HCT116 (cell line): ENCODE measurements around the gene ZEB2. TPM values are rescaled to one million over a fixed set of nuclear protein-coding genes. Genes with fewer than 3 reads are reported as not detected.

Experiments used
- ATAC-seq: fragments of 200-7000 bp; cut with Tn5 transposase; 2 replicates; pipeline ENCODE4 v1.9.1; 2020; ENCODE audit warnings: mild to moderate bottlenecking, moderate library complexity
- BruUV-seq: library from RNA; stranded (reverse); fragments of 400-500 nt; replicated peaks from 2 replicates; lab custom pipeline; 2021; lab: Mats Ljungman, UMichigan
- CTCF ChIA-PET: fragments of 300-600 bp; sonication (Branson Sonifier 250); formaldehyde crosslinking; loops from one replicate; lab custom pipeline; 2021; ENCODE audit warnings: antibody characterized with exemption; lab: Charles Lee
- POLR2A ChIA-PET: fragments of 300-600, 350-600 bp; sonication (Branson Sonifier 250); formaldehyde crosslinking; loops from one replicate; lab custom pipeline; 2021; ENCODE audit warnings: antibody characterized with exemption; lab: Charles Lee
- RAD21 ChIA-PET, 2 experiments: fragments of 300-600 bp; sonication (Branson Sonifier 250); formaldehyde crosslinking; loops; one replicate each; lab custom pipeline; 2023; ENCODE audit warnings: low total read pairs in 2 of 2; ENCODE audit not compliant: uncharacterized antibody in 2 of 2, unreplicated experiment in 2 of 2, low non-redundant PET in 1 of 2; lab: Charles Lee
- DNase-seq: peaks from one replicate; pipeline ENCODE4 v3.0.0-alpha.2; 2010; ENCODE audit warnings: low read depth, low spot score
- H2AFZ ChIP-seq: fragments of 200-600 bp; shearing (Covaris generic), sonication (generic); 2 replicates; pipeline ENCODE4 v1.6.1; 2017; ENCODE audit warnings: low read depth, mixed run types, mixed read lengths, antibody characterized with exemption, low read length; ENCODE audit not compliant: poor library complexity, severe bottlenecking
- H3K27ac ChIP-seq: 2 replicates; pipeline ENCODE4 v1.5.1; 2012; ENCODE audit warnings: low read depth, low read length
- H3K27me3 ChIP-seq: fragments of 200-600 bp; sonication (generic); 2 replicates; pipeline ENCODE4 v1.6.1; 2016; ENCODE audit warnings: mixed run types, low read length, mixed read lengths; ENCODE audit not compliant: insufficient read depth
- H3K36me3 ChIP-seq, 2 experiments: fragments of 200-500 bp in 1 of 2; fragments of 200-600 bp in 1 of 2; sonication (Bioruptor generic) in 1 of 2; sonication (generic) in 1 of 2; 2 replicates each; pipeline versions ENCODE4 v1.5.1 to v1.6.1; 2014 to 2016; ENCODE audit warnings: low read length in 2 of 2, inconsistent platforms in 1 of 2, mixed read lengths in 1 of 2, mixed run types in 1 of 2; ENCODE audit not compliant: insufficient read depth in 2 of 2, control insufficient read depth in 1 of 2
- H3K4me1 ChIP-seq, 2 experiments: fragments of 200-600 bp in 1 of 2; sonication (generic) in 1 of 2; 2 replicates each; pipeline versions ENCODE4 v1.5.1 to v1.6.1; 2012 to 2017; ENCODE audit warnings: low read length in 2 of 2, inconsistent platforms in 1 of 2, mild to moderate bottlenecking in 1 of 2, mixed read lengths in 1 of 2, mixed run types in 1 of 2, moderate library complexity in 1 of 2; ENCODE audit not compliant: insufficient read depth in 2 of 2, control insufficient read depth in 1 of 2
- H3K4me2 ChIP-seq: fragments of 200-600 bp; sonication (generic); 2 replicates; pipeline ENCODE4 v1.6.1; 2017; ENCODE audit warnings: mixed run types, low read length, mixed read lengths
- H3K4me3 ChIP-seq, 2 experiments: fragments of 200-600 bp in 1 of 2; sonication (generic) in 1 of 2; replicated peaks in 1 of 2; 2 replicates each; pipeline ENCODE4 v1.5.1; 2011 to 2016; ENCODE audit warnings: low read length in 2 of 2, control low read depth in 1 of 2, low read depth in 1 of 2, mild to moderate bottlenecking in 1 of 2, mixed read lengths in 1 of 2, mixed run types in 1 of 2
- H3K79me2 ChIP-seq: fragments of 200-600 bp; sonication (generic); 2 replicates; pipeline ENCODE4 v1.6.1; 2017; ENCODE audit warnings: mild to moderate bottlenecking, mixed run types, low read length, moderate library complexity, mixed read lengths; ENCODE audit not compliant: insufficient read depth
- H3K9ac ChIP-seq: fragments of 200-600 bp; sonication (generic); 2 replicates; pipeline ENCODE4 v1.6.1; 2016; ENCODE audit warnings: low read length, mixed read lengths
- H3K9me2 ChIP-seq: fragments of 200-600 bp; sonication (generic), shearing (Covaris generic); 2 replicates; pipeline ENCODE4 v1.6.1; 2017; ENCODE audit warnings: mixed run types, mild to moderate bottlenecking, moderate library complexity; ENCODE audit not compliant: insufficient read depth
- H3K9me3 ChIP-seq, 2 experiments: fragments of 200-500 bp in 1 of 2; fragments of 200-600 bp in 1 of 2; sonication (Bioruptor generic) in 1 of 2; sonication (generic) in 1 of 2; 2 replicates each; pipeline ENCODE4 v1.6.1; 2014 to 2017; ENCODE audit warnings: low read length in 2 of 2, mixed read lengths in 2 of 2, inconsistent platforms in 1 of 2, low read depth in 1 of 2, mild to moderate bottlenecking in 1 of 2, mixed run types in 1 of 2, moderate library complexity in 1 of 2; ENCODE audit not compliant: control insufficient read depth in 1 of 2, insufficient read depth in 1 of 2
- H4K20me1 ChIP-seq: fragments of 200-600 bp; sonication (generic), shearing (Covaris generic); 2 replicates; pipeline ENCODE4 v1.6.1; 2017; ENCODE audit warnings: mixed run types, mild to moderate bottlenecking, moderate library complexity; ENCODE audit not compliant: insufficient read depth
- CBX3 ChIP-seq: IDR thresholded peaks from 2 replicates; pipeline ENCODE4 v1.6.1; 2012; ENCODE audit warnings: low read depth
- CEBPB ChIP-seq: IDR thresholded peaks from 2 replicates; pipeline ENCODE4 v1.6.1; 2012; ENCODE audit warnings: low read depth
- EGR1 ChIP-seq: IDR thresholded peaks from 2 replicates; pipeline ENCODE4 v1.6.1; 2012; ENCODE audit warnings: low read depth
- ELF1 ChIP-seq: IDR thresholded peaks from 2 replicates; pipeline ENCODE4 v1.6.1; 2012; ENCODE audit warnings: low read depth, borderline replicate concordance
- EZH2 ChIP-seq: fragments of 200-600 bp; sonication (generic); IDR thresholded peaks from 2 replicates; pipeline ENCODE4 v1.6.1; 2017; ENCODE audit warnings: antibody characterized with exemption, mixed run types
- EZH2phosphoT487 ChIP-seq: fragments of 200-600 bp; IDR thresholded peaks from 2 replicates; pipeline ENCODE4 v1.6.1; 2018; ENCODE audit warnings: antibody characterized with exemption, borderline replicate concordance
- FOSL1 ChIP-seq: IDR thresholded peaks from 2 replicates; pipeline ENCODE4 v1.6.1; 2012; ENCODE audit warnings: low read depth
- JUND ChIP-seq: IDR thresholded peaks from 2 replicates; pipeline ENCODE4 v1.6.1; 2012
- POLR2AphosphoS5 ChIP-seq: IDR thresholded peaks from 2 replicates; pipeline ENCODE4 v1.6.1; 2011; ENCODE audit warnings: mild to moderate bottlenecking, low read depth, low read length, moderate library complexity
- SIN3A ChIP-seq: IDR thresholded peaks from 2 replicates; pipeline ENCODE4 v1.6.1; 2012; ENCODE audit warnings: low read depth
- SP1 ChIP-seq: IDR thresholded peaks from 2 replicates; pipeline ENCODE4 v1.6.1; 2012; ENCODE audit warnings: low read depth
- SRF ChIP-seq: IDR thresholded peaks from 2 replicates; pipeline ENCODE4 v1.6.1; 2012; ENCODE audit warnings: low read depth
- TCF7L2 ChIP-seq: IDR thresholded peaks from 2 replicates; pipeline ENCODE4 v1.7.0; 2011; ENCODE audit warnings: borderline replicate concordance, inconsistent platforms; ENCODE audit not compliant: insufficient read depth, insufficient read length; ENCODE audit errors: extremely low read depth
- YY1 ChIP-seq: IDR thresholded peaks from 2 replicates; pipeline ENCODE4 v1.6.1; 2011; ENCODE audit warnings: low read length, low read depth, moderate library complexity, mild to moderate bottlenecking; ENCODE audit not compliant: insufficient replicate concordance; ENCODE audit errors: extremely low read depth
- ZFX ChIP-seq: fragments of 450-650 bp; IDR thresholded peaks from 2 replicates; pipeline ENCODE4 v1.6.1; 2017
- ZNF274 ChIP-seq: fragments of 200-500 bp; sonication (Bioruptor generic); IDR thresholded peaks from 2 replicates; pipeline ENCODE4 v1.6.1; 2014; ENCODE audit warnings: mild to moderate bottlenecking, low read depth, low read length, inconsistent platforms
- intact Hi-C: fragments of 100-400 bp; cut with micrococcal nuclease; formaldehyde crosslinking; loops from 2 replicates; pipeline ENCODE4 v1.10.0; 2022
- total RNA-seq: library from RNA; stranded (reverse); gene quantifications from one replicate; pipeline ENCODE4 v1.2.1, GENCODE V29; 2021; ENCODE audit not compliant: unreplicated experiment
- TF ChIP-seq, protein P1 (sequence below): IDR thresholded peaks from 2 replicates; pipeline ENCODE4 v1.6.1; 2011; ENCODE audit warnings: mild to moderate bottlenecking, low read length, moderate library complexity; ENCODE audit not compliant: insufficient replicate concordance; ENCODE audit errors: extremely low read depth
- TF ChIP-seq, protein P2 (sequence below): IDR thresholded peaks from 2 replicates; pipeline ENCODE4 v1.6.1; 2012
- TF ChIP-seq, protein P3 (sequence below), 3 experiments: fragments of 200-600 bp in 1 of 3; sonication (generic) in 1 of 3; IDR thresholded peaks in 2 of 3; conservative IDR thresholded peaks in 1 of 3; 2 replicates each; pipeline ENCODE4 v1.5.1; 2012 to 2017; ENCODE audit warnings: low read depth in 2 of 3, low read length in 2 of 3, antibody characterized with exemption in 1 of 3, borderline replicate concordance in 1 of 3, control low read depth in 1 of 3, mild to moderate bottlenecking in 1 of 3, mixed read lengths in 1 of 3, mixed run types in 1 of 3, moderate library complexity in 1 of 3; ENCODE audit not compliant: insufficient read depth in 1 of 3
- TF ChIP-seq, protein P4 (sequence below): IDR thresholded peaks from 2 replicates; pipeline ENCODE4 v1.6.1; 2012; ENCODE audit warnings: low read depth

ZEB2 gene
- total RNA-seq, 1 experiment from 2014 or later: 0.81 TPM

DNA sequence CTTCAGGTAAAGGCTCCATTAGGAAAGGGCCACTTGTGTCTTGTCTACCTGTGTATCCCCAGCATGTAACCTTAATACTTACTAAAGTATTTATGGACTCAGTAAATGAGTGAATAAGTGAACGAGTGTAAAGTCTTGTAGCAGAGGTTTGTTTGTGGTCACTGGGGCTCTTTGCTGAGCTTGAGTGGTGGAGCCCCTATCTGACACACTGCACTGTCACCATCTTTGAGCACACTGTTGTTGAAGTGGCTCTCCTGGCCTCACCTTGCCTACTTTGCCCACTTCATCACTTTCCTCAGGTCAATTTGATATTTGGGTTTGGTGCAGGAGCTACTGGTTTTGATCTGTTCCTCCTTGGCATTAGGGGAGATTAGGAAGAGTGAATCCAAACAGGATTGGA, 39.3 kb upstream of the ZEB2 start:
- BruUV-seq: no TSS peak
- ChIA-PET RAD21 (no interaction called here), POLR2A (no interaction called here), CTCF (no interaction called here)
- Histone ChIP-seq H2AFZ (no peak overlapping the region), H3K36me3 (no peaks in the 10 kb centered on the region), H3K4me3 (no peak overlapping the region), H3K27ac (no peak overlapping the region), H3K4me2 (no peak overlapping the region), H3K27me3 (no peaks in the 10 kb centered on the region), H3K4me1 (no peaks in the 10 kb centered on the region), H3K9me2 (no peaks in the 10 kb centered on the region), H3K9me3 (no peaks in the 10 kb centered on the region), H3K9ac (no peak overlapping the region), H3K79me2 (no peaks in the 10 kb centered on the region), H4K20me1 (no peaks in the 10 kb centered on the region)
- intact Hi-C loops: no loop called here
- no peak for DNase-seq
- TF ChIP-seq SRF (no peak), ELF1 (no peak), EGR1 (no peak), SP1 (no peak), JUND (no peak), FOSL1 (no peak), EZH2 (no peak), SIN3A (no peak), YY1 (no peak), CBX3 (no peak), TCF7L2 (no peak), EZH2phosphoT487 (no peak), CEBPB (no peak), ZFX (no peak), ZNF274 (no peak), POLR2AphosphoS5 (no peak)
- TF ChIP-seq, protein P1, sequence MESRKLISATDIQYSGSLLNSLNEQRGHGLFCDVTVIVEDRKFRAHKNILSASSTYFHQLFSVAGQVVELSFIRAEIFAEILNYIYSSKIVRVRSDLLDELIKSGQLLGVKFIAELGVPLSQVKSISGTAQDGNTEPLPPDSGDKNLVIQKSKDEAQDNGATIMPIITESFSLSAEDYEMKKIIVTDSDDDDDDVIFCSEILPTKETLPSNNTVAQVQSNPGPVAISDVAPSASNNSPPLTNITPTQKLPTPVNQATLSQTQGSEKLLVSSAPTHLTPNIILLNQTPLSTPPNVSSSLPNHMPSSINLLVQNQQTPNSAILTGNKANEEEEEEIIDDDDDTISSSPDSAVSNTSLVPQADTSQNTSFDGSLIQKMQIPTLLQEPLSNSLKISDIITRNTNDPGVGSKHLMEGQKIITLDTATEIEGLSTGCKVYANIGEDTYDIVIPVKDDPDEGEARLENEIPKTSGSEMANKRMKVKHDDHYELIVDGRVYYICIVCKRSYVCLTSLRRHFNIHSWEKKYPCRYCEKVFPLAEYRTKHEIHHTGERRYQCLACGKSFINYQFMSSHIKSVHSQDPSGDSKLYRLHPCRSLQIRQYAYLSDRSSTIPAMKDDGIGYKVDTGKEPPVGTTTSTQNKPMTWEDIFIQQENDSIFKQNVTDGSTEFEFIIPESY: no peak
- TF ChIP-seq, protein P2, sequence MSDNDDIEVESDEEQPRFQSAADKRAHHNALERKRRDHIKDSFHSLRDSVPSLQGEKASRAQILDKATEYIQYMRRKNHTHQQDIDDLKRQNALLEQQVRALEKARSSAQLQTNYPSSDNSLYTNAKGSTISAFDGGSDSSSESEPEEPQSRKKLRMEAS: no peak
- TF ChIP-seq, protein P3, sequence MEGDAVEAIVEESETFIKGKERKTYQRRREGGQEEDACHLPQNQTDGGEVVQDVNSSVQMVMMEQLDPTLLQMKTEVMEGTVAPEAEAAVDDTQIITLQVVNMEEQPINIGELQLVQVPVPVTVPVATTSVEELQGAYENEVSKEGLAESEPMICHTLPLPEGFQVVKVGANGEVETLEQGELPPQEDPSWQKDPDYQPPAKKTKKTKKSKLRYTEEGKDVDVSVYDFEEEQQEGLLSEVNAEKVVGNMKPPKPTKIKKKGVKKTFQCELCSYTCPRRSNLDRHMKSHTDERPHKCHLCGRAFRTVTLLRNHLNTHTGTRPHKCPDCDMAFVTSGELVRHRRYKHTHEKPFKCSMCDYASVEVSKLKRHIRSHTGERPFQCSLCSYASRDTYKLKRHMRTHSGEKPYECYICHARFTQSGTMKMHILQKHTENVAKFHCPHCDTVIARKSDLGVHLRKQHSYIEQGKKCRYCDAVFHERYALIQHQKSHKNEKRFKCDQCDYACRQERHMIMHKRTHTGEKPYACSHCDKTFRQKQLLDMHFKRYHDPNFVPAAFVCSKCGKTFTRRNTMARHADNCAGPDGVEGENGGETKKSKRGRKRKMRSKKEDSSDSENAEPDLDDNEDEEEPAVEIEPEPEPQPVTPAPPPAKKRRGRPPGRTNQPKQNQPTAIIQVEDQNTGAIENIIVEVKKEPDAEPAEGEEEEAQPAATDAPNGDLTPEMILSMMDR (IDR thresholded peaks at IDR 0.05 in 2 of 3, conservative IDR thresholded peaks at IDR 0.05 in 1 of 3; ENCODE audit: borderline replicate concordance in 1 of 3, insufficient read depth in 1 of 3, low read depth in 2 of 3, low read length in 2 of 3): no peak
- TF ChIP-seq, protein P4, sequence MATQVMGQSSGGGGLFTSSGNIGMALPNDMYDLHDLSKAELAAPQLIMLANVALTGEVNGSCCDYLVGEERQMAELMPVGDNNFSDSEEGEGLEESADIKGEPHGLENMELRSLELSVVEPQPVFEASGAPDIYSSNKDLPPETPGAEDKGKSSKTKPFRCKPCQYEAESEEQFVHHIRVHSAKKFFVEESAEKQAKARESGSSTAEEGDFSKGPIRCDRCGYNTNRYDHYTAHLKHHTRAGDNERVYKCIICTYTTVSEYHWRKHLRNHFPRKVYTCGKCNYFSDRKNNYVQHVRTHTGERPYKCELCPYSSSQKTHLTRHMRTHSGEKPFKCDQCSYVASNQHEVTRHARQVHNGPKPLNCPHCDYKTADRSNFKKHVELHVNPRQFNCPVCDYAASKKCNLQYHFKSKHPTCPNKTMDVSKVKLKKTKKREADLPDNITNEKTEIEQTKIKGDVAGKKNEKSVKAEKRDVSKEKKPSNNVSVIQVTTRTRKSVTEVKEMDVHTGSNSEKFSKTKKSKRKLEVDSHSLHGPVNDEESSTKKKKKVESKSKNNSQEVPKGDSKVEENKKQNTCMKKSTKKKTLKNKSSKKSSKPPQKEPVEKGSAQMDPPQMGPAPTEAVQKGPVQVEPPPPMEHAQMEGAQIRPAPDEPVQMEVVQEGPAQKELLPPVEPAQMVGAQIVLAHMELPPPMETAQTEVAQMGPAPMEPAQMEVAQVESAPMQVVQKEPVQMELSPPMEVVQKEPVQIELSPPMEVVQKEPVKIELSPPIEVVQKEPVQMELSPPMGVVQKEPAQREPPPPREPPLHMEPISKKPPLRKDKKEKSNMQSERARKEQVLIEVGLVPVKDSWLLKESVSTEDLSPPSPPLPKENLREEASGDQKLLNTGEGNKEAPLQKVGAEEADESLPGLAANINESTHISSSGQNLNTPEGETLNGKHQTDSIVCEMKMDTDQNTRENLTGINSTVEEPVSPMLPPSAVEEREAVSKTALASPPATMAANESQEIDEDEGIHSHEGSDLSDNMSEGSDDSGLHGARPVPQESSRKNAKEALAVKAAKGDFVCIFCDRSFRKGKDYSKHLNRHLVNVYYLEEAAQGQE: no peak
- no peak for ATAC-seq
